AG04449 (cell line): ENCODE results near the gene FAAP20.

ENCODE experiments used
- CTCF ChIA-PET: fragments of 350-600 bp; formaldehyde crosslinking; extraction: SDS; loops from one replicate; lab custom pipeline; 2021; ENCODE audit warnings: antibody characterized with exemption; lab: Yijun Ruan, JAX
- POLR2A ChIA-PET: fragments of 400-600, 350-600 bp; formaldehyde crosslinking; extraction: SDS; loops from one replicate; lab custom pipeline; 2020; ENCODE audit warnings: antibody characterized with exemption, inconsistent platforms; lab: Yijun Ruan, JAX
- DNase-seq: peaks from one replicate; pipeline ENCODE4 v3.0.0-alpha.2; 2010; ENCODE audit warnings: low read depth, low spot score
- H3K4me3 ChIP-seq: 2 replicates; pipeline ENCODE4 v1.5.1; 2011; ENCODE audit warnings: low read depth, mild to moderate bottlenecking, control low read depth, low read length
- TF ChIP-seq, protein P1 (sequence below): IDR thresholded peaks from one replicate; pipeline ENCODE4 v1.5.1; 2011; ENCODE audit warnings: mild to moderate bottlenecking, moderate library complexity, low read length, control low read depth, inconsistent platforms; ENCODE audit not compliant: insufficient read depth; ENCODE audit errors: missing control alignments

The FAAP20 gene

GRCh38 chr1:2158272-2158671 lies 36.3 kb downstream of the FAAP20 start:
- POLR2A ChIA-PET: no interaction called here
- no peak overlapping the region for H3K4me3 ChIP-seq
- no peak for DNase-seq
- CTCF ChIA-PET: interaction anchor here (3.2 kb wide), 1 partner anchor 19 kb away, joined by 21 read pairs; no protein-coding TSS in a partner anchor
- TF ChIP-seq, protein P1, sequence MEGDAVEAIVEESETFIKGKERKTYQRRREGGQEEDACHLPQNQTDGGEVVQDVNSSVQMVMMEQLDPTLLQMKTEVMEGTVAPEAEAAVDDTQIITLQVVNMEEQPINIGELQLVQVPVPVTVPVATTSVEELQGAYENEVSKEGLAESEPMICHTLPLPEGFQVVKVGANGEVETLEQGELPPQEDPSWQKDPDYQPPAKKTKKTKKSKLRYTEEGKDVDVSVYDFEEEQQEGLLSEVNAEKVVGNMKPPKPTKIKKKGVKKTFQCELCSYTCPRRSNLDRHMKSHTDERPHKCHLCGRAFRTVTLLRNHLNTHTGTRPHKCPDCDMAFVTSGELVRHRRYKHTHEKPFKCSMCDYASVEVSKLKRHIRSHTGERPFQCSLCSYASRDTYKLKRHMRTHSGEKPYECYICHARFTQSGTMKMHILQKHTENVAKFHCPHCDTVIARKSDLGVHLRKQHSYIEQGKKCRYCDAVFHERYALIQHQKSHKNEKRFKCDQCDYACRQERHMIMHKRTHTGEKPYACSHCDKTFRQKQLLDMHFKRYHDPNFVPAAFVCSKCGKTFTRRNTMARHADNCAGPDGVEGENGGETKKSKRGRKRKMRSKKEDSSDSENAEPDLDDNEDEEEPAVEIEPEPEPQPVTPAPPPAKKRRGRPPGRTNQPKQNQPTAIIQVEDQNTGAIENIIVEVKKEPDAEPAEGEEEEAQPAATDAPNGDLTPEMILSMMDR: no peak

GRCh38 chr1:2157856-2158255 lies 36.7 kb downstream of the FAAP20 start:
- CTCF ChIA-PET: interaction anchor here (3.2 kb wide), 1 partner anchor 18 kb away, joined by 21 read pairs; no protein-coding TSS in a partner anchor
- DNase-seq: no peak
- POLR2A ChIA-PET: no interaction called here
- no peak overlapping the region for H3K4me3 ChIP-seq
- TF ChIP-seq, protein P1: no peak

DNA sequence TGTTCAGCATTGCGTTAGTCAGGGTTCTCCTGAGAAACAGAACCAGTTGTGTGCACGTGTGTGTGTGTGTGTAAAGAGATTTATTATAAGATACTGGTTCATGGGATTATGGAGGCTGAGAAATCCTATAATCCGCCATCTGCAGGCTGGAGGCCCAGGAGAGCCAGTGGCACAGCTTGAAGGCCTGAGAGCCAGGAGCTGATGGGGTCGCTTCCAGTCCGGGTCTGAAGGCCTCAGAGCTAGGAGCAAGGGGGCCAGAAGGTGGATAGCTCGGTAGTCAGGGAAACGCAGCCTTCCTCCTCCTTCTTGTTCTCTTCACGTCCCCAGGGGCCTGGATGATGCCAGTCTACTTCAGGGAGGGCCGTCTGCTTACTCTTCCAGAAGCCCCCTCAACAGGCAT lies 37.7 kb downstream of the FAAP20 start:
- no peak overlapping the region for H3K4me3 ChIP-seq
- CTCF ChIA-PET: interaction anchor here (1.1 to 3.2 kb wide), 2 partner anchors 17 kb away, joined by 4 to 21 read pairs; no protein-coding TSS in a partner anchor
- no peak for DNase-seq
- TF ChIP-seq, protein P1: no peak
- POLR2A ChIA-PET: no interaction called here

GRCh38 chr1:2155788-2156187 lies 38.8 kb downstream of the FAAP20 start:
- TF ChIP-seq, protein P1: no peak
- no peak for DNase-seq
- POLR2A ChIA-PET: no interaction called here
- H3K4me3 ChIP-seq: no peak overlapping the region
- CTCF ChIA-PET: interaction anchor here (3.2 kb wide), 1 partner anchor 16 kb away, joined by 21 read pairs; no protein-coding TSS in a partner anchor

- CTCF ChIA-PET: interaction anchor here (1.0 to 2.0 kb wide), 2 partner anchors 15 to 19 kb away, joined by 3 to 8 read pairs; no protein-coding TSS in a partner anchor
- TF ChIP-seq, protein P1: no peak
- no peak for DNase-seq
- POLR2A ChIA-PET: no interaction called here
- H3K4me3 ChIP-seq: no peak overlapping the region
Measured at GRCh38 chr1:2155147-2155598, 39.4 kb downstream of the FAAP20 start.

DNA sequence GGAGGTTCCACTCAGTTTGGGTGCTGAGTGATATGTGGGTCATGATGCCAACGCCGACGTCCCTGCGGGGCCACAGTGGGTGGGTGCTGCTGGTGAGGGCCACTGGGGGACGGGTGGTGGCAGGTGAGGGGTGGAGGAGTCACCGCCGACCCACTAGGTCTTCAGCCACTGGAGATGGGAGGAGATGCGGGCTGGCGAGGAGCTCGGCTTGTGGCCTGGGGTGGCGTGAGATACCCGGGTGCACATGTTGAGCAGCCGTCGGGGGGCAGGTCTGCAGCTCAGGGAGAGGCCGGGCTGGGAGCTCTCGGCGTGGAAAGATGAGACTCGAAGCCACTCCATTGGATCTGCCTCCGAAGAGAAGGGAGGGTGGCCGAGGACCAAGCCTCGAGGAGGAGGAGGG lies 40.5 kb downstream of the FAAP20 start:
- DNase-seq: no peak
- TF ChIP-seq, protein P1: no peak
- POLR2A ChIA-PET: no interaction called here
- no peak overlapping the region for H3K4me3 ChIP-seq
- CTCF ChIA-PET: interaction anchor here (2.0 kb wide), 1 partner anchor 14 kb away, joined by 8 read pairs; no protein-coding TSS in a partner anchor
